ENCODE results near the gene CCDC3. TPM values are rescaled to one million over a fixed set of nuclear protein-coding genes. Genes with fewer than 3 reads are reported as not detected.

The CCDC3 gene
- 0.94 to 1.1 TPM (median 0.99 TPM) in 5 replicates for total RNA-seq (2022; extraction: Qiagen RNA extraction; ENCODE audit: low read depth)

DNA sequence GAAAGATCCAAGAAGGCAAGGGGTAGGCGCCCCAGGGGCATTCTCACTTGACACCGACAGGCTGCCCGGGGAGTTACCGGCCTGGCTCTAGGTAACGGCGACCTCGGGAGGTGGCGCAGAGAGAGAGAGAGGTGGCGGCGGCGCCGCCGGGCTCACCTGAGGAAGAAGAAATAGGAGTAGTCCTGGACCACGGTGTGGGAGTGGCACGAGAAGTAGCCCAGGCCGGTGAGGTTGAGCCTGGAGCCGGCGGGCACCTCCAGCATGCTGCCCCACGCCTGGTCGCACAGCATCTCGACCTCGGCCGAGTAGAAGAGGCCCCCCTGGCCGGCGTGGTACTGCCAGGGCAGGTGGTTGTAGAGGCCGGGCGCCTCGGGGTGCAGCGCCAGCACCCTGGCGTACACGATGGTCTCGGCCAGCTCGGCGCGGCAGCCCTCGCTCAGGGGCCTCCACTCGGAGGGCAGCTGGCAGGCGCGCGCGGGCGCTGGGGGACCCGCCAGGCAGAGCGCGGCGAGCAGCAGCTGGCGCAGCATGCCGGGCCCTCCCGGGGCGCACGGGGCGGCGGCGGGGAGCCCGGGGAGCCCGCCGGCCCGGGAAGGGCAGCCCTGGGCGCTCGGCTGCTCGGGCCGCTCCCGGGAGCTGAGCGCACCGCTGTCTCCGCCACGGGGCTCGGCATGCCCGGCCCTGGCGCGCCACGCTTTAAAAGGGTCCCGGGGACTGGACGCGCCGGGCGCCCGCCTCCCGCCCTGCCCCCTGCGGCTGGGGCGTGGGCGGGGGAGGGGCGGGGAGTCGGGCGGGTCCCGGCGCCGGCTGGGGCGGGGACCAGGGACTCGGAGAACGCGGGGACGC is at the start of gene CCDC3:
Gene CCDC3, minus strand, starts transcription at position 673 of the 846 bp plus-strand sequence. Its CDS starts 143 bp downstream, at position 530.

Other genes starting within 250 kb of the CCDC3 start
- 52.7 to 66.7 TPM (median 59.7 TPM) in 5 replicates for gene OPTN, start 98.5 kb upstream of the CCDC3 start, total RNA-seq (2022; extraction: Qiagen RNA extraction; ENCODE audit: low read depth)
- gene MCM10, start 159.8 kb upstream of the CCDC3 start, total RNA-seq (2022; extraction: Qiagen RNA extraction; ENCODE audit: low read depth): 22.7 to 28.8 TPM (median 24.4 TPM) in 5 replicates
- not detected in 5 replicates for gene UCMA, start 232.7 kb upstream of the CCDC3 start, total RNA-seq (2022; extraction: Qiagen RNA extraction; ENCODE audit: low read depth)

All from A549 treated with RU486 at 1 μM for 4 hours (cell line).